ENCODE results near the gene URM1. TPM values are rescaled to one million over a fixed set of nuclear protein-coding genes. Genes with fewer than 3 reads are reported as not detected.

Gene URM1
- total and polyA plus RNA-seq, 10 of the 15 experiments (the other 5 are each of a cell fraction or from before 2014, with no cell fraction given), result 7.9 to 75.8 (median 63.7) TPM

- ChIA-PET RAD21 (ENCODE audit: unreplicated experiment) (no interaction called here), POLR2A (no interaction called here), SMC1A (ENCODE audit: uncharacterized antibody, unreplicated experiment) (no interaction called here), CTCF (no interaction called here)
- H3K4me3 ChIP-seq, result no peak overlapping the region
- FAIRE-seq (no peak), DNase-seq (ENCODE audit: low read depth, low spot score) (no peak), ATAC-seq (no peak)
- no peaks in the 10 kb centered on the region for H3K79me2 ChIP-seq (ENCODE audit: control insufficient read depth, insufficient read depth, low read length)
- H3K27me3 ChIP-seq (replicated peaks in 1 of 2; ENCODE audit: control insufficient read depth in 2 of 2, insufficient read depth in 2 of 2, low read length in 1 of 2), result peaks cover 7 to 8% of the 10 kb centered on the region in 2 experiments
- no peak overlapping the region for H2AFZ ChIP-seq (ENCODE audit: control insufficient read depth, low read depth, low read length)
- WGBS (ENCODE audit: insufficient coverage, insufficient replicate concordance, low lambda C conversion rate, missing lambda C conversion rate), result 8% methylated on average over 6 of the region's 6 CpGs
- BruUV-seq (replicated peaks), result no TSS peak
- peaks cover 7% of the 10 kb centered on the region for H3K4me1 ChIP-seq (ENCODE audit: control insufficient read depth, insufficient read depth, low read length)
- no peak overlapping the region for H3K27ac ChIP-seq (ENCODE audit: control insufficient read depth, insufficient read depth)
- intact Hi-C loops (cut with micrococcal nuclease; ENCODE audit: unreplicated experiment) (no loop called here), in situ Hi-C loops (cut with MboI) (no loop called here)
- H3K4me2 ChIP-seq (ENCODE audit: control insufficient read depth, insufficient read depth), result no peak overlapping the region
- H3K36me3 ChIP-seq (ENCODE audit: control insufficient read depth in 2 of 2, insufficient read depth in 2 of 2, low read length in 1 of 2), result no peaks in the 10 kb centered on the region
- no peak overlapping the region for H3K9ac ChIP-seq (ENCODE audit: control insufficient read depth, insufficient read depth, low read length)
- H4K20me1 ChIP-seq (ENCODE audit: control insufficient read depth, insufficient read depth), result no peaks in the 10 kb centered on the region; the same call in 1 of the 2 replicates
- TF ChIP-seq, protein P1, sequence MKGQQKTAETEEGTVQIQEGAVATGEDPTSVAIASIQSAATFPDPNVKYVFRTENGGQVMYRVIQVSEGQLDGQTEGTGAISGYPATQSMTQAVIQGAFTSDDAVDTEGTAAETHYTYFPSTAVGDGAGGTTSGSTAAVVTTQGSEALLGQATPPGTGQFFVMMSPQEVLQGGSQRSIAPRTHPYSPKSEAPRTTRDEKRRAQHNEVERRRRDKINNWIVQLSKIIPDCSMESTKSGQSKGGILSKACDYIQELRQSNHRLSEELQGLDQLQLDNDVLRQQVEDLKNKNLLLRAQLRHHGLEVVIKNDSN (IDR thresholded peaks at IDR 0.05; ENCODE audit: borderline replicate concordance, extremely low read length, insufficient read depth, low read depth, low read length), result no peak
- TF ChIP-seq MLLT1 (IDR thresholded peaks at IDR 0.05) (no peak), HDAC6 (IDR thresholded peaks at IDR 0.05; ENCODE audit: unreplicated experiment) (no peak), RBBP5 (conservative IDR thresholded peaks at IDR 0.05) (no peak), RFX5 (IDR thresholded peaks at IDR 0.05; ENCODE audit: low read depth, low read length) (no peak), ASH2L (IDR thresholded peaks at IDR 0.05; ENCODE audit: borderline replicate concordance, low read depth) (no peak), KAT2A (conservative IDR thresholded peaks at IDR 0.05; ENCODE audit: control insufficient read depth, low read depth, low read length) (no peak), MTA2 (IDR thresholded peaks at IDR 0.05; ENCODE audit: low read depth) (no peak), ZBTB4 (CRISPR knock-in tag; IDR thresholded peaks at IDR 0.05) (no peak), E2F4 (IDR thresholded peaks at IDR 0.05; ENCODE audit: low read depth, low read length) (no peak), NR2F1 (conservative IDR thresholded peaks at IDR 0.05) (no peak), PAX5 (IDR thresholded peaks at IDR 0.05; ENCODE audit: borderline replicate concordance, low read depth, low read length) (no peak), MEF2B (IDR thresholded peaks at IDR 0.05; ENCODE audit: partially characterized antibody, poor library complexity, severe bottlenecking) (no peak), IKZF2 (IDR thresholded peaks at IDR 0.05) (no peak), NFYB (IDR thresholded peaks at IDR 0.05; ENCODE audit: insufficient read depth, low read depth, low read length) (no peak), HDGF (IDR thresholded peaks at IDR 0.05) (no peak), POLR2A (IDR thresholded peaks at IDR 0.05; ENCODE audit: low read depth, low read length) (no peak)
- no peaks in the 10 kb centered on the region for H3K9me3 ChIP-seq (replicated peaks; ENCODE audit: control insufficient read depth, insufficient read depth, low read length)
Measured at GRCh38 chr9:128416432-128417019, 45.4 kb downstream of the URM1 start.

Measured in GM12878 (cell line).